OCI-LY1 (cell line): ENCODE measurements around the gene FAP.

Experiments
- H2AFZ ChIP-seq: fragments of 200-600 bp; sonication (generic), shearing (Covaris generic); 2 replicates; pipeline ENCODE4 v1.6.0; 2014; ENCODE audit warnings: antibody characterized with exemption, mild to moderate bottlenecking, low read length
- H3F3A ChIP-seq: fragments of 200-600 bp; sonication (generic), shearing (Covaris generic); 2 replicates; pipeline ENCODE4 v1.6.0; 2014; ENCODE audit warnings: mild to moderate bottlenecking, antibody characterized with exemption, low read length, moderate library complexity; ENCODE audit not compliant: insufficient read depth
- H3K27ac ChIP-seq: fragments of 200-600 bp; sonication (generic); 2 replicates; pipeline ENCODE4 v1.5.1; 2014; ENCODE audit warnings: low read length, mixed run types, mild to moderate bottlenecking, low read depth; ENCODE audit not compliant: poor library complexity, severe bottlenecking
- H3K27me3 ChIP-seq: fragments of 200-600 bp; sonication (generic); 2 replicates; pipeline ENCODE4 v1.6.0; 2014; ENCODE audit warnings: antibody characterized with exemption, mild to moderate bottlenecking, low read length, moderate library complexity; ENCODE audit not compliant: insufficient read depth
- H3K36me3 ChIP-seq: fragments of 200-600 bp; sonication (generic); 2 replicates; pipeline ENCODE4 v1.6.1; 2014; ENCODE audit warnings: mild to moderate bottlenecking, antibody characterized with exemption, low read length, moderate library complexity, mixed read lengths; ENCODE audit not compliant: insufficient read depth
- H3K4me1 ChIP-seq: fragments of 200-600 bp; sonication (generic); 2 replicates; pipeline ENCODE4 v1.5.1; 2014; ENCODE audit warnings: mild to moderate bottlenecking, low read length, moderate library complexity; ENCODE audit not compliant: insufficient read depth, severe bottlenecking
- H3K4me2 ChIP-seq: fragments of 200-600 bp; sonication (generic), shearing (Covaris generic); 2 replicates; pipeline ENCODE4 v1.6.1; 2014; ENCODE audit warnings: low read length
- H3K4me3 ChIP-seq: fragments of 200-600 bp; sonication (generic); 2 replicates; pipeline ENCODE4 v1.5.1; 2014; ENCODE audit warnings: low read length, low read depth, mild to moderate bottlenecking, mixed read lengths; ENCODE audit not compliant: poor library complexity, severe bottlenecking
- H3K79me2 ChIP-seq: fragments of 200-600 bp; shearing (Covaris generic); 2 replicates; pipeline ENCODE4 v1.6.1; 2016; ENCODE audit warnings: mixed run types, low read length, mixed read lengths; ENCODE audit not compliant: insufficient read depth
- H3K9ac ChIP-seq: fragments of 200-600 bp; sonication (generic), shearing (Covaris generic); 2 replicates; pipeline ENCODE4 v1.6.1; 2014; ENCODE audit warnings: mild to moderate bottlenecking, low read length, mixed read lengths
- H3K9me2 ChIP-seq: fragments of 200-600 bp; sonication (generic), shearing (Covaris generic); 2 replicates; pipeline ENCODE4 v1.6.1; 2014; ENCODE audit warnings: low read depth, mild to moderate bottlenecking, low read length, mixed read lengths
- H3K9me3 ChIP-seq: fragments of 200-600 bp; shearing (Covaris generic); 2 replicates; pipeline ENCODE4 v1.6.1; 2014; ENCODE audit warnings: low read length, mixed read lengths
- H4K20me1 ChIP-seq: fragments of 200-600 bp; sonication (generic), shearing (Covaris generic); 2 replicates; pipeline ENCODE4 v1.6.0; 2016; ENCODE audit warnings: mild to moderate bottlenecking, low read length; ENCODE audit not compliant: insufficient read depth
- EZH2 ChIP-seq: fragments of 200-600 bp; sonication (generic), shearing (Covaris generic); IDR thresholded peaks from 2 replicates; pipeline ENCODE4 v1.8.0; 2017; ENCODE audit warnings: borderline replicate concordance, mixed run types, mild to moderate bottlenecking, antibody characterized with exemption, low read length, moderate library complexity, mixed read lengths
- TF ChIP-seq, protein P1 (sequence below): fragments of 200-600 bp; sonication (generic), shearing (Covaris generic); IDR thresholded peaks from 2 replicates; pipeline ENCODE4 v1.5.1; 2017; ENCODE audit warnings: mild to moderate bottlenecking, antibody characterized with exemption, low read length, moderate library complexity, mixed read lengths

The FAP gene

DNA sequence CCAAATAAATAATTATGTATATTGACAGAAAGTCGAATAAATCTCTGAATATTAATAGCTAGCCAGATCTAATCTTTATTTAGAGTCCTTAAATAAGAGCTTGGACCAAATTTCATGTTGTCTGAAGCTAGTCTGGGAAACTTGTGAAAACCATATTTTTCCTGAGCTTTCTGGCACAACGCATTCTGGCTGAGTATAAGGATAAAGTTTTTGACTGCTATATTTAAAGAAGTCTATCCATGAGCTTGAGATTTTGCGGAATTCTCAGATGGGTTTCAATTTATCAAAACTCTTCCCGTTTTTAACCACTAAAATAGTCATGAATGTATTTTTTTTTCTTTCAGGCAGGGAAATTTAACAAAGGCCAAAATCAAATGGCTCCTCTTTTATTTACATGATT is 23.8 kb downstream of the FAP start:
- H3K36me3 ChIP-seq = no peaks in the 10 kb centered on the region
- H2AFZ ChIP-seq = no peak overlapping the region
- H3K4me2 ChIP-seq = no peak overlapping the region
- no peaks in the 10 kb centered on the region for H3K9me2 ChIP-seq
- TF ChIP-seq, protein P1, sequence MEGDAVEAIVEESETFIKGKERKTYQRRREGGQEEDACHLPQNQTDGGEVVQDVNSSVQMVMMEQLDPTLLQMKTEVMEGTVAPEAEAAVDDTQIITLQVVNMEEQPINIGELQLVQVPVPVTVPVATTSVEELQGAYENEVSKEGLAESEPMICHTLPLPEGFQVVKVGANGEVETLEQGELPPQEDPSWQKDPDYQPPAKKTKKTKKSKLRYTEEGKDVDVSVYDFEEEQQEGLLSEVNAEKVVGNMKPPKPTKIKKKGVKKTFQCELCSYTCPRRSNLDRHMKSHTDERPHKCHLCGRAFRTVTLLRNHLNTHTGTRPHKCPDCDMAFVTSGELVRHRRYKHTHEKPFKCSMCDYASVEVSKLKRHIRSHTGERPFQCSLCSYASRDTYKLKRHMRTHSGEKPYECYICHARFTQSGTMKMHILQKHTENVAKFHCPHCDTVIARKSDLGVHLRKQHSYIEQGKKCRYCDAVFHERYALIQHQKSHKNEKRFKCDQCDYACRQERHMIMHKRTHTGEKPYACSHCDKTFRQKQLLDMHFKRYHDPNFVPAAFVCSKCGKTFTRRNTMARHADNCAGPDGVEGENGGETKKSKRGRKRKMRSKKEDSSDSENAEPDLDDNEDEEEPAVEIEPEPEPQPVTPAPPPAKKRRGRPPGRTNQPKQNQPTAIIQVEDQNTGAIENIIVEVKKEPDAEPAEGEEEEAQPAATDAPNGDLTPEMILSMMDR = no peak
- no peak for TF ChIP-seq EZH2
- H3K4me1 ChIP-seq = no peaks in the 10 kb centered on the region
- no peaks in the 10 kb centered on the region for H3F3A ChIP-seq
- no peaks in the 10 kb centered on the region for H3K27me3 ChIP-seq
- no peaks in the 10 kb centered on the region for H4K20me1 ChIP-seq
- H3K9me3 ChIP-seq = no peaks in the 10 kb centered on the region
- H3K27ac ChIP-seq = no peak overlapping the region
- no peak overlapping the region for H3K4me3 ChIP-seq
- no peak overlapping the region for H3K9ac ChIP-seq
- no peaks in the 10 kb centered on the region for H3K79me2 ChIP-seq

DNA sequence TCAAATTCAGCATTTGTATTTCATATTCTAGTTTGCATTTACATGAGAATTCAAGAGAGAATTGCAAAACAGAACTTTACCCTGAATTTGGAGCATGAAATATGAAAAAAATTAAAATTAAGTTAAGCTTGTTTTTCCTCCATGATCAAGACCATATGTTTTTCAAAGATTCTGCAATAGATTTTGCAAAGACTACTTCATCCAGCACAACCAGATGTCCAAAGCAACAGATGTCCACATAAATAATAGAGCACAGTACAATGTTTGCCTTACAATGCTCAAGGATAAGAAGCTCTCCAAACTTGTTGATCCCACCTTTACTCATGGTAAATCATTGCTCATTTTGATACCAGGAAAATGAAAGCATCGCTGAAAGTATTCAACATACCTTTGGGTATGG is 25.6 kb downstream of the FAP start:
- no peak for TF ChIP-seq EZH2
- TF ChIP-seq, protein P1 = no peak
- Histone ChIP-seq H3F3A (no peaks in the 10 kb centered on the region), H4K20me1 (no peaks in the 10 kb centered on the region), H3K27me3 (no peaks in the 10 kb centered on the region), H3K9ac (no peak overlapping the region), H2AFZ (no peak overlapping the region), H3K27ac (no peak overlapping the region), H3K4me1 (no peaks in the 10 kb centered on the region), H3K79me2 (no peaks in the 10 kb centered on the region), H3K9me2 (no peaks in the 10 kb centered on the region), H3K4me3 (no peak overlapping the region), H3K9me3 (no peaks in the 10 kb centered on the region), H3K4me2 (no peak overlapping the region), H3K36me3 (no peaks in the 10 kb centered on the region)

DNA sequence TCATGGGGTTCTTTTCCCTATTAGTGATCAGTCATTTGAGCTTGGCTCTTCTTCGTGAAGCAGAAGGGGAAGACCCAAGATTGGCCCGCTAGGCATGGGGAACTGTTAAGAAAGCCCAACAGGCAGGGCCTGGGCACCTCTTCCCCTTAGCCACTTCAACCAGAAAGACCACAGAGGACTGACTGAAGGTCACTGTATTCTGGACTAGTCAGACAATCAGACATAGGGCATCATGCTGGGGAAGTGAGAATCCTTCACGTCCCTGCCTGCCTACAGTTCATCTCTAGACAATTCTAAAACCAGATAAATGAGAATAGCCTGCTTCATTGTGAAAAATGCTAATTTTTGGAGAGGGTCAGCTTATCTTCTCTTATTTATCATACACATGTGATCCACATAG is 28.1 kb downstream of the FAP start:
- H2AFZ ChIP-seq = no peak overlapping the region
- no peaks in the 10 kb centered on the region for H4K20me1 ChIP-seq
- H3K79me2 ChIP-seq = no peaks in the 10 kb centered on the region
- no peak overlapping the region for H3K4me2 ChIP-seq
- H3K27ac ChIP-seq = no peak overlapping the region
- no peak overlapping the region for H3K9ac ChIP-seq
- H3K9me3 ChIP-seq = no peaks in the 10 kb centered on the region
- no peaks in the 10 kb centered on the region for H3K27me3 ChIP-seq
- no peaks in the 10 kb centered on the region for H3K36me3 ChIP-seq
- TF ChIP-seq, protein P1 = no peak
- no peak for TF ChIP-seq EZH2
- no peaks in the 10 kb centered on the region for H3K9me2 ChIP-seq
- H3F3A ChIP-seq = no peaks in the 10 kb centered on the region
- H3K4me1 ChIP-seq = no peaks in the 10 kb centered on the region
- H3K4me3 ChIP-seq = no peak overlapping the region
